ENCODE measurements around the gene DNAJC8. TPM values are rescaled to one million over a fixed set of nuclear protein-coding genes. Genes with fewer than 3 reads are reported as not detected.

Gene DNAJC8
- total and polyA plus RNA-seq, 2 of the 4 experiments (the other 2 are of a cell fraction) = 53.6 to 81.0 TPM

- Histone ChIP-seq H3K9me1 (ENCODE audit: insufficient read depth, low read length) (peaks cover 31% of the 10 kb centered on the region), H3K23ac (ENCODE audit: low read depth, low read length) (no peak overlapping the region), H2AFZ (replicated peaks; ENCODE audit: low read length, poor library complexity) (no peak overlapping the region), H4K20me1 (ENCODE audit: insufficient read depth, low read length) (peaks cover 99% of the 10 kb centered on the region), H2BK120ac (ENCODE audit: low read depth, low read length) (no peak overlapping the region), H3K4me2 (ENCODE audit: low read depth, low read length) (peak overlapping the region; percentile 3; the same call in 1 of the 2 replicates), H3K27me3 (ENCODE audit: control insufficient read depth, insufficient read depth, low read length) (no peaks in the 10 kb centered on the region), H3K79me1 (ENCODE audit: low read depth in 1 of 2, low read length in 2 of 2) (peaks cover 7 to 75% of the 10 kb centered on the region in 2 experiments), H2AK9ac (replicated peaks; ENCODE audit: low read depth, low read length, poor library complexity) (no peak overlapping the region), H4K8ac (ENCODE audit: low read depth in 2 of 2, low read length in 2 of 2) (no peak overlapping the region), H3K14ac (replicated peaks; ENCODE audit: low read depth, low read length) (no peak overlapping the region), H3K27ac (ENCODE audit: insufficient read depth, low read length) (no peak overlapping the region), H3K4ac (ENCODE audit: low read depth, low read length) (no peak overlapping the region), H3K56ac (ENCODE audit: extremely low read depth, insufficient read depth, low read length) (no peak overlapping the region), H2BK5ac (ENCODE audit: low read depth, low read length, poor library complexity, severe bottlenecking) (no peak overlapping the region), H4K91ac (ENCODE audit: insufficient read depth, low read depth, low read length) (no peak overlapping the region), H4K5ac (ENCODE audit: low read depth, low read length) (no peak overlapping the region), H3K9me3 (ENCODE audit: control insufficient read depth, insufficient read depth, low read length) (no peaks in the 10 kb centered on the region), H3K9ac (ENCODE audit: low read depth, low read length) (no peak overlapping the region), H2BK15ac (ENCODE audit: low read depth, low read length) (no peak overlapping the region), H3K4me3 (ENCODE audit: insufficient read depth, low read depth, low read length) (no peak overlapping the region), H3K4me1 (ENCODE audit: control insufficient read depth, insufficient read depth, low read length) (peaks cover 18% of the 10 kb centered on the region), H3K18ac (ENCODE audit: low read depth, low read length) (no peak overlapping the region), H2AK5ac (ENCODE audit: low read depth, low read length) (no peak overlapping the region), H2BK20ac (ENCODE audit: low read depth, low read length) (no peak overlapping the region), H3K36me3 (ENCODE audit: control insufficient read depth, insufficient read depth, low read length) (peaks cover 9% of the 10 kb centered on the region; the same call in 1 of the 2 replicates)
- BruUV-seq (replicated peaks) = no TSS peak
- in situ Hi-C loops (cut with MboI; ENCODE audit: low sequenced_read_pairs) (no loop called here), dilution Hi-C loops (cut with HindIII; ENCODE audit: low sequenced_read_pairs, unreplicated experiment) (no loop called here), intact Hi-C loops (cut with micrococcal nuclease) (loop anchor here (5.0 kb wide), 1 partner anchor 337 kb away; no protein-coding TSS in a partner anchor)
- DNase-seq (no peak), ATAC-seq (ENCODE audit: low read depth) (no peak)
- TF ChIP-seq CEBPB (IDR thresholded peaks at IDR 0.05; ENCODE audit: low read depth, low read length) = no peak
- no peak for TF ChIP-seq BHLHE40 (IDR thresholded peaks at IDR 0.05; ENCODE audit: low read depth, low read length)
- TF ChIP-seq, protein P1, sequence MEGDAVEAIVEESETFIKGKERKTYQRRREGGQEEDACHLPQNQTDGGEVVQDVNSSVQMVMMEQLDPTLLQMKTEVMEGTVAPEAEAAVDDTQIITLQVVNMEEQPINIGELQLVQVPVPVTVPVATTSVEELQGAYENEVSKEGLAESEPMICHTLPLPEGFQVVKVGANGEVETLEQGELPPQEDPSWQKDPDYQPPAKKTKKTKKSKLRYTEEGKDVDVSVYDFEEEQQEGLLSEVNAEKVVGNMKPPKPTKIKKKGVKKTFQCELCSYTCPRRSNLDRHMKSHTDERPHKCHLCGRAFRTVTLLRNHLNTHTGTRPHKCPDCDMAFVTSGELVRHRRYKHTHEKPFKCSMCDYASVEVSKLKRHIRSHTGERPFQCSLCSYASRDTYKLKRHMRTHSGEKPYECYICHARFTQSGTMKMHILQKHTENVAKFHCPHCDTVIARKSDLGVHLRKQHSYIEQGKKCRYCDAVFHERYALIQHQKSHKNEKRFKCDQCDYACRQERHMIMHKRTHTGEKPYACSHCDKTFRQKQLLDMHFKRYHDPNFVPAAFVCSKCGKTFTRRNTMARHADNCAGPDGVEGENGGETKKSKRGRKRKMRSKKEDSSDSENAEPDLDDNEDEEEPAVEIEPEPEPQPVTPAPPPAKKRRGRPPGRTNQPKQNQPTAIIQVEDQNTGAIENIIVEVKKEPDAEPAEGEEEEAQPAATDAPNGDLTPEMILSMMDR (conservative IDR thresholded peaks at IDR 0.05; ENCODE audit: low read depth, low read length) = no peak
- no peak for TF ChIP-seq FOS (IDR thresholded peaks at IDR 0.05; ENCODE audit: low read depth, low read length)
- TF ChIP-seq RFX5 (IDR thresholded peaks at IDR 0.05; ENCODE audit: low read depth, low read length) = no peak
- no peak for TF ChIP-seq MAFK (IDR thresholded peaks at IDR 0.05; ENCODE audit: low read depth, low read length)
- TF ChIP-seq RAD21 (IDR thresholded peaks at IDR 0.05; ENCODE audit: low read length) = no peak
- TF ChIP-seq USF2 (IDR thresholded peaks at IDR 0.05; ENCODE audit: low read depth, low read length) = no peak
- no peak for TF ChIP-seq RCOR1 (IDR thresholded peaks at IDR 0.05; ENCODE audit: insufficient replicate concordance, low read length)
- TF ChIP-seq NFE2L2 (IDR thresholded peaks at IDR 0.05; ENCODE audit: low read depth, low read length) = no peak
- no peak for TF ChIP-seq SMC3 (IDR thresholded peaks at IDR 0.05; ENCODE audit: low read depth, low read length)
- no peak for TF ChIP-seq MAZ (IDR thresholded peaks at IDR 0.05; ENCODE audit: borderline replicate concordance, low read depth, low read length)
- ChIA-PET POLR2A (ENCODE audit: unreplicated experiment) (no interaction called here), CTCF (no interaction called here)
- WGBS, 2 experiments (ENCODE audit: extremely low coverage in 2 of 2, insufficient read length in 1 of 2) = no CpG with 5 or more reads among the region's 1 CpG
Measured at GRCh38 chr1:28264897-28265296, 32.1 kb upstream of the DNAJC8 start.
